Endothelial cell of umbilical vein (primary cell): ENCODE measurements around the gene ARNT2. TPM values are rescaled to one million over a fixed set of nuclear protein-coding genes. Genes with fewer than 3 reads are reported as not detected.

Experiments
- BruUV-seq: library from RNA; stranded (reverse); fragments of 400-500 nt; replicated peaks from 2 replicates; lab custom pipeline; 2021; lab: Mats Ljungman, UMichigan
- CTCF ChIA-PET: fragments of 300-600, 350-600 bp; sonication (Branson Sonifier 250); formaldehyde crosslinking; loops from one replicate; lab custom pipeline; 2021; ENCODE audit warnings: antibody characterized with exemption, inconsistent platforms; lab: Charles Lee
- POLR2A ChIA-PET: fragments of 300-600, 350-600 bp; sonication (Branson Sonifier 250); formaldehyde crosslinking; loops from one replicate; lab custom pipeline; 2021; ENCODE audit warnings: antibody characterized with exemption, inconsistent platforms; lab: Charles Lee
- DNase-seq: peaks from one replicate; pipeline ENCODE4 v3.0.0-alpha.2; 2011; ENCODE audit warnings: low read depth, low spot score
- FAIRE-seq: peaks from 2 replicates; lab custom pipeline; 2011; peaks lifted over from hg19 to GRCh38; lab: Jason Lieb, UNC
- H2AFZ ChIP-seq: 2 replicates; pipeline ENCODE4 v1.6.0; 2012; ENCODE audit warnings: low read depth, low read length, control low read depth, inconsistent platforms
- H3K27ac ChIP-seq: 2 replicates; pipeline ENCODE4 v1.5.1; 2011; ENCODE audit warnings: low read depth, mild to moderate bottlenecking, control low read depth, low read length, moderate library complexity; ENCODE audit not compliant: insufficient read depth
- H3K27me3 ChIP-seq, 2 experiments: 2 replicates each; pipeline versions ENCODE4 v1.6.0 to v1.6.1; 2011; ENCODE audit warnings: low read length in 2 of 2, mixed read lengths in 1 of 2; ENCODE audit not compliant: control insufficient read depth in 2 of 2, insufficient read depth in 2 of 2
- H3K36me3 ChIP-seq, 2 experiments: 2 replicates in 1 of 2; 3 replicates in 1 of 2; pipeline ENCODE4 v1.5.1; 2011; ENCODE audit warnings: low read length in 2 of 2, mild to moderate bottlenecking in 1 of 2, moderate library complexity in 1 of 2; ENCODE audit not compliant: control insufficient read depth in 2 of 2, insufficient read depth in 2 of 2; ENCODE audit errors: extremely low read depth in 1 of 2
- H3K4me1 ChIP-seq: 3 replicates; pipeline ENCODE4 v1.5.1; 2011; ENCODE audit warnings: mild to moderate bottlenecking, low read length; ENCODE audit not compliant: control insufficient read depth, insufficient read depth; ENCODE audit errors: extremely low read depth
- H3K4me2 ChIP-seq: 2 replicates; pipeline ENCODE4 v1.6.1; 2011; ENCODE audit warnings: low read length, control low read depth, mixed read lengths; ENCODE audit not compliant: insufficient read depth
- H3K4me3 ChIP-seq, 3 experiments: fragments of 200-600 bp in 1 of 3; sonication (generic), shearing (Covaris generic) in 1 of 3; replicated peaks in 1 of 3; 2 replicates each; pipeline ENCODE4 v1.5.1; 2011 to 2016; ENCODE audit warnings: control low read depth in 3 of 3, low read length in 3 of 3, mild to moderate bottlenecking in 2 of 3, inconsistent platforms in 1 of 3, low read depth in 1 of 3, moderate library complexity in 1 of 3; ENCODE audit not compliant: insufficient read depth in 1 of 3
- H3K79me2 ChIP-seq: 2 replicates; pipeline ENCODE4 v1.6.0; 2012; ENCODE audit warnings: low read length, inconsistent platforms; ENCODE audit not compliant: control insufficient read depth, insufficient read depth
- H3K9ac ChIP-seq: replicated peaks from 2 replicates; pipeline ENCODE3; 2011; ENCODE audit warnings: low read length, control low read depth; ENCODE audit not compliant: insufficient read depth; ENCODE audit errors: extremely low read depth
- H3K9me1 ChIP-seq: replicated peaks from 3 replicates; pipeline ENCODE4 v1.6.0; 2011; ENCODE audit warnings: mild to moderate bottlenecking, low read length; ENCODE audit not compliant: control insufficient read depth, insufficient read depth; ENCODE audit errors: extremely low read depth
- H3K9me3 ChIP-seq: replicated peaks from 2 replicates; pipeline ENCODE4 v1.5.1; 2012; ENCODE audit warnings: low read length, inconsistent platforms; ENCODE audit not compliant: control insufficient read depth, insufficient read depth
- H4K20me1 ChIP-seq: replicated peaks from 2 replicates; pipeline ENCODE3; 2011; ENCODE audit warnings: mild to moderate bottlenecking, low read length; ENCODE audit not compliant: control insufficient read depth, insufficient read depth; ENCODE audit errors: extremely low read depth
- FOS ChIP-seq: IDR thresholded peaks from 2 replicates; pipeline ENCODE4 v1.6.1; 2011; ENCODE audit warnings: mild to moderate bottlenecking, low read length, moderate library complexity, borderline replicate concordance; ENCODE audit not compliant: insufficient read depth
- GATA2 ChIP-seq: IDR thresholded peaks from 2 replicates; pipeline ENCODE4 v1.7.0; 2011; ENCODE audit warnings: low read depth, mild to moderate bottlenecking, moderate library complexity, mixed read lengths, low read length; ENCODE audit not compliant: insufficient read length, insufficient read depth
- JUN ChIP-seq: IDR thresholded peaks from 2 replicates; pipeline ENCODE4 v1.6.1; 2011; ENCODE audit warnings: borderline replicate concordance, low read depth; ENCODE audit not compliant: insufficient read length, insufficient read depth
- MYC ChIP-seq: IDR thresholded peaks from one replicate; pipeline ENCODE4 v1.6.1; 2011; ENCODE audit warnings: mild to moderate bottlenecking, low read depth, low read length
- POLR2A ChIP-seq: IDR thresholded peaks from 2 replicates; pipeline ENCODE4 v1.6.1; 2012; ENCODE audit warnings: low read depth, mild to moderate bottlenecking, control low read depth, low read length
- dilution Hi-C: fragments of 300-500 bp; cut with MboI; formaldehyde crosslinking; loops from one replicate; pipeline ENCODE4 v1.15.0; 2019; ENCODE audit warnings: low sequenced_read_pairs; ENCODE audit not compliant: extremely low pct_ligation_motif_present
- intact Hi-C: fragments of 100-400 bp; cut with micrococcal nuclease; formaldehyde crosslinking; loops from one replicate; pipeline ENCODE4 v1.10.0; 2022
- polyA plus RNA-seq, 4 experiments: library from polyadenylated mRNA; depleted of rRNA in 3 of 4; stranded (reverse) in 3 of 4; unstranded in 1 of 4; fragments of >200 nt; gene quantifications; 2 replicates each; pipeline versions ENCODE4 v1.2.1 to v1.2.3, GENCODE V29; 2011 to 2012; ENCODE audit warnings: missing spikeins in 1 of 4
- total RNA-seq: library from RNA; stranded (reverse); gene quantifications from 2 replicates; pipeline ENCODE4 v1.2.3, GENCODE V29; 2021
- TF ChIP-seq, protein P1 (sequence below): IDR thresholded peaks from 2 replicates; pipeline ENCODE4 v1.6.1; 2011; ENCODE audit not compliant: insufficient read depth, insufficient read length
- TF ChIP-seq, protein P2 (sequence below), 2 donors: IDR thresholded peaks; 1 replicate in 1 of 2; 2 replicates in 1 of 2; pipeline ENCODE4 v1.5.1; 2011; ENCODE audit warnings: low read length in 2 of 2, mild to moderate bottlenecking in 2 of 2, moderate library complexity in 2 of 2, control low read depth in 1 of 2, inconsistent platforms in 1 of 2, low read depth in 1 of 2; ENCODE audit not compliant: insufficient read depth in 1 of 2; ENCODE audit errors: extremely low read depth in 1 of 2

The ARNT2 gene
- total and polyA plus RNA-seq, 2 donors (not counting 3 experiments of a cell fraction or from before 2014, with no cell fraction given): 0.03 to 0.20 TPM

DNA sequence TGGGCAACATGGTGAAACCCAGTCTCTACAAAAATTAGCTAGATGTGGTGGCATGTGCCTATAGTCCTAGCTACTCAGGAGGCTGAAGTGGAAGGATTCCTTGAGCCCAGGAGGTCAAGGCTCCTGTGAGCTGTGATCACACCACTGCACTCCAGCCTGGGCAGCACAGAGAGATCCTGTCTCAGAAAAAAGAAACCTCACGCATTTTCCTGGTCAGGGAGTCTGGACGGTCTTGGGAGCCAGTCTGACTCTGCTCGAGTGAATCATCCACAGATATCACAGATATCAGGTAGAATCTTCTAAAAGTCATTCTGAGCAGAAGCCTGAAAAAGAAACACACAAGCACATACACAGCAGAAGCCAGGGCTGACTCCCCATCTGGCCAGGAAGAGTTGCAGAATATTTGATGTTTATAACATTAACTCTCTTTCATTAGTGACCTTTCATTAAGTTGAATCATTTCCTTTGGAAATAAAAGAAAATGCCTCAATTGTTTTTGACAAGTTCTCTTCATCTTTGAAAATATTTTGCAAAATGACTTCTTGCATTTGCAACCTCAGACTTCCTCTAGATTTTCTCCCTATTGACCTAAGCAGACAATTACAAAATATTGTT, 234.5 kb downstream of the ARNT2 start:
- no peaks in the 10 kb centered on the region for H3K79me2 ChIP-seq
- intact Hi-C loops (no loop called here), dilution Hi-C loops (no loop called here)
- no peaks in the 10 kb centered on the region for H4K20me1 ChIP-seq
- DNase-seq (peak; percentile 61), FAIRE-seq (peak; percentile 88)
- H3K9ac ChIP-seq: no peak overlapping the region
- no peak overlapping the region for H3K4me2 ChIP-seq
- no TSS peak for BruUV-seq
- H3K27ac ChIP-seq: no peak overlapping the region
- H3K27me3 ChIP-seq: peaks cover 0 to 1% of the 10 kb centered on the region in 2 experiments
- CTCF ChIA-PET: interaction anchor here (0.7 to 0.8 kb wide), 2 partner anchors 21 to 71 kb away, joined by 3 to 4 read pairs; no protein-coding TSS in a partner anchor
- H3K9me1 ChIP-seq: no peaks in the 10 kb centered on the region
- H3K36me3 ChIP-seq: no peaks in the 10 kb centered on the region
- H2AFZ ChIP-seq: peak overlapping the region; percentile 63
- POLR2A ChIA-PET: no interaction called here
- no peak overlapping the region for H3K4me3 ChIP-seq
- H3K4me1 ChIP-seq: peaks cover 10% of the 10 kb centered on the region
- H3K9me3 ChIP-seq: no peaks in the 10 kb centered on the region
- TF ChIP-seq, protein P1, sequence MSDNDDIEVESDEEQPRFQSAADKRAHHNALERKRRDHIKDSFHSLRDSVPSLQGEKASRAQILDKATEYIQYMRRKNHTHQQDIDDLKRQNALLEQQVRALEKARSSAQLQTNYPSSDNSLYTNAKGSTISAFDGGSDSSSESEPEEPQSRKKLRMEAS: no peak
- peak; percentile 14 for TF ChIP-seq GATA2
- peak; percentile 5 for TF ChIP-seq FOS

DNA sequence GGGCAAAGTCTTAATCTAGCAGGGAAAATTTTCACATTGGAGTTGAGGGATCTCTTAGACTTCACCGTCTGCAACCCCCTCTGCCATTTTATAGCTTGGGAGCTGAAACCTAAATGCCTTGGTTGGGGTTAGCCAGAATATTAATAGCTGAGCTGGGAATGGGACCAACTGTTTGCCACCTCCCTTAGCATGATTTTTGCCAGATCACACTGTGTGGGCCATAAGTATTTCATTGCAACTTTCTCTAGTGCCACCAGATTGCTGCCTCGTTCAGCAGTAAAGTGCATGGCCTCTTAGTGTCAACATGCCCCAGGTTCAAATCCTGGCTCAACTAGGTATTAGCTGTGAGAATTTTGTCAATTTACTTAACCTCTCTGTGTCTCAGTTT, 235.0 kb downstream of the ARNT2 start:
- no peaks in the 10 kb centered on the region for H3K36me3 ChIP-seq
- no peaks in the 10 kb centered on the region for H3K79me2 ChIP-seq
- no peak overlapping the region for H3K4me2 ChIP-seq
- no peak overlapping the region for H3K27ac ChIP-seq
- no TSS peak for BruUV-seq
- H4K20me1 ChIP-seq: no peaks in the 10 kb centered on the region
- H3K9me1 ChIP-seq: no peaks in the 10 kb centered on the region
- dilution Hi-C loops (no loop called here), intact Hi-C loops (no loop called here)
- no peaks in the 10 kb centered on the region for H3K27me3 ChIP-seq
- no peaks in the 10 kb centered on the region for H3K9me3 ChIP-seq
- TF ChIP-seq, protein P1: no peak
- TF ChIP-seq, protein P2, sequence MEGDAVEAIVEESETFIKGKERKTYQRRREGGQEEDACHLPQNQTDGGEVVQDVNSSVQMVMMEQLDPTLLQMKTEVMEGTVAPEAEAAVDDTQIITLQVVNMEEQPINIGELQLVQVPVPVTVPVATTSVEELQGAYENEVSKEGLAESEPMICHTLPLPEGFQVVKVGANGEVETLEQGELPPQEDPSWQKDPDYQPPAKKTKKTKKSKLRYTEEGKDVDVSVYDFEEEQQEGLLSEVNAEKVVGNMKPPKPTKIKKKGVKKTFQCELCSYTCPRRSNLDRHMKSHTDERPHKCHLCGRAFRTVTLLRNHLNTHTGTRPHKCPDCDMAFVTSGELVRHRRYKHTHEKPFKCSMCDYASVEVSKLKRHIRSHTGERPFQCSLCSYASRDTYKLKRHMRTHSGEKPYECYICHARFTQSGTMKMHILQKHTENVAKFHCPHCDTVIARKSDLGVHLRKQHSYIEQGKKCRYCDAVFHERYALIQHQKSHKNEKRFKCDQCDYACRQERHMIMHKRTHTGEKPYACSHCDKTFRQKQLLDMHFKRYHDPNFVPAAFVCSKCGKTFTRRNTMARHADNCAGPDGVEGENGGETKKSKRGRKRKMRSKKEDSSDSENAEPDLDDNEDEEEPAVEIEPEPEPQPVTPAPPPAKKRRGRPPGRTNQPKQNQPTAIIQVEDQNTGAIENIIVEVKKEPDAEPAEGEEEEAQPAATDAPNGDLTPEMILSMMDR (IDR thresholded peaks at IDR 0.05; ENCODE audit: extremely low read depth in 1 of 2, insufficient read depth in 1 of 2, low read depth in 1 of 2, low read length in 2 of 2): no peak
- TF ChIP-seq JUN: no peak
- no peak for TF ChIP-seq GATA2
- no peak for TF ChIP-seq MYC
- no peak for TF ChIP-seq POLR2A
- FAIRE-seq (no peak), DNase-seq (no peak)
- no peak overlapping the region for H3K9ac ChIP-seq
- H3K4me1 ChIP-seq: peaks cover 10% of the 10 kb centered on the region
- ChIA-PET POLR2A (no interaction called here), CTCF (interaction anchor here (0.7 to 0.8 kb wide), 3 partner anchors 21 to 140 kb away, joined by 3 to 4 read pairs (median 3); partner anchors contain the start of gene CEMIP)
- H2AFZ ChIP-seq: no peak overlapping the region
- no peak overlapping the region for H3K4me3 ChIP-seq
